HG03108 (cell line): ENCODE results near the gene PCSK4.
"Not testable (repeated sequence)": the region's sequence is repeated elsewhere in the genome, so short reads cannot be mapped to it uniquely, and the experiment has no call there.

ENCODE experiments used
- ATAC-seq: cut with Tn5 transposase; IDR thresholded peaks from one replicate; pipeline ENCODE4 v1.9.1; 2021; ENCODE audit warnings: moderate library complexity; ENCODE audit not compliant: unreplicated experiment

PCSK4 gene

DNA sequence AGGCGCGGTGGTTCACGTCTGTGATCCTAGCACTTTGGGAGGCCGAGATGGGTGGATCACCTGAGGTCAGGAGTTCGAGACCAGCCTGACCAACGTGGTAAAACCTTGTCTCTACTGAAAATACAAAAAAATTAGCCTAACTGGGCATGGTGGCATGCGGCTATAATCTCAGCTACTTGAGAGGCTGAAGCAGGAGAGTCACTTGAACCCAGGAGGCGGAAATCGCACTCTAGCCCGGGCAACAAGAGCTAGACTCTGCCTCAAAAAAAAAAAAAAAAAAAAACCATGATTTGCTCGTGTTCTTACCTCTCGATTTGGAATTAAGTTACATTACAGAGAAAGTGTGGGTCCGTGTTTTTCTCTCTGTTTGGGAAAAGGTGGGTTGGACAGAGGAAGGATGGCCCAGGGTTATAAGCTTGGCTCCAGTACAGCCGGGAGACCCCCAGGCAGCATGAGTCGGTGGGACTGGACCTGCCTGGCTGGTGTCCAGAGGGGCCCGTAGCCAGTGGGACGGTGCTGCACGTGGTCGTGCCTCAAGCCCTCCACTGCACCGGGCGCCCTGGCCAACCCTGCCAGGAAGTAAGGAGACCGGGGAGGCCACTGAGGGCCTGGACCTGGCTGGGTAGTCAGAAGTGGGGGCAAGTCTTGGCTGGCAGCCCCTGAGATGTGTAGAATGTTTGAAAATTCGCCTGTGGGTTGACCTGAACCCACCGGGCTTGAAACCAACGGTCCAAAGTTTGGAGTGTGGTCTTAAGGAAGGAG lies 48.3 kb downstream of the PCSK4 start:
- ATAC-seq: no peak

GRCh38 chr19:1441022-1441426 lies 49.1 kb downstream of the PCSK4 start:
- ATAC-seq: no peak

DNA sequence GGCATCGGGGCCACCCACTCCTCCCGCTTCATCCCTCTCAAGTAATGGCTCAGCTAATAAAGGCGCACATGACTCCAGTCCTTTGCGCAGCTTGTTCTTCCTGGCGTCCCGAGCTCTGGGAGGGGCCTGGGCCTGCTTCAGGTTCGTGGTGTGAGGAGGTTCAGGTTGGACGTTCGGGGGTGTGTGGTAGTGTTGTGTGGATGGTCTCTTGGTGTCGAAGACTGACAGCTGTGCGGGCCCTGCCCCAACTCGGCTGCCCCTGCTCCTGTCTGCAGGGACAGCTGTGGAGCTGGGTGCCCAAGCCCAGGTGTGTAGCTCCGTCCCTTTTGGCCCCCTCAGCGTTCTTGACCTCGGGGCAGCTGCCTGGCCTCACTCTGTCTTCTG lies 49.7 kb downstream of the PCSK4 start:
- ATAC-seq: no peak

DNA sequence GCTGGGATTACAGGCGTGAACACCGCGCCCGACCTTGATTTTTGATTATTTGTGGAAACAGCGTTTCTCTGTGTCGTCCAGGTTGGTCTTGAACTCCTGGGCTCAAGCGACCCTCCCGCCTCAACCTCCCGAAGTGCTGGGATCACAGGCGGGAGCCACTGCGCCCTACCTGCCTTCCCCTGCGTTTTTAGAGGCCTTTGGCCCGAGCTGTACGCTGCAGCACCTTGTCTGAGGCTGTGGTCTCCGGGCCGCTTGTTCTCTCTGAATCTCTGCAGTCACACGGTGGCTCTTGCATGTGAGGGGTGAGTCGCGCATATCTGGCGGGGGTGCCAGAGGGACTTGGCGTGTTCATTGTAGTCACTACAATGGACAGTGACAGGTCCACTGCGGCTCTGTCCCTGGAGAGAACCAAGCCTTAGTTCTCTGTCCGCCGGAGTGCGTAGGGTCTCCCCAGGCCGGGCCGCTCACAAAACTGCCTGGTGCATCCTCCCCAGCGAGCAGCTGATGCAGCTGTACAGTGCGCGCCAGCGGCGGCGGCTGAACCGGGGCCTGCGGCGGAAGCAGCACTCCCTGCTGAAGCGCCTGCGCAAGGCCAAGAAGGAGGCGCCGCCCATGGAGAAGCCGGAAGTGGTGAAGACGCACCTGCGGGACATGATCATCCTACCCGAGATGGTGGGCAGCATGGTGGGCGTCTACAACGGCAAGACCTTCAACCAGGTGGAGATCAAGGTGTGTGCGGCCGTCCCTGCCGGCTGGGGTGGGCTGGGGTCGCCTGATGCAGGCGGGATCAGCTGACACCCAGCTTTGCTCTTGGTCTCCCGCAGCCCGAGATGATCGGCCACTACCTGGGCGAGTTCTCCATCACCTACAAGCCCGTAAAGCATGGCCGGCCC lies 50.4 kb downstream of the PCSK4 start:
- ATAC-seq: not testable (repeated sequence)

DNA sequence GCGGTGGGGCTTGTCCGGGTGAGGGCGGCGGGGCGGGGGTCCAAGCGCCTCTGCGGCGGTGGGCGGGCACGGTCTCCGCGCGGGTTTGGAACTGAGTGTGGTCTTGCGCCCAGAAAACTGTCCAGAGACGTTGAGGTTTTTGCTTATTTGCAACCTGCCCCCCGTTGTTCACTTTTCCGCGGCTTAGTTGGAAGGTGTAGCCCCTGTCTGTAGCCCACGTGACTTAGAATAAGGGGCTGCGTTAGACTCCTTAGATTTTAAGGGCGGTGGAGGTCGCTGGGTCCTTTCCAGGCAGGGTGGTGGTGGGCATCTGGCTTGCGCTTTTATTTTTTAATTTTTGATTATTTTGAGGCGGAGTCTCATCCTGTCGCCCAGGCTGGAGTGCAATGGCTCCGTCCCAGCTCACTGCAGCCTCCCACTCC lies 51.2 kb downstream of the PCSK4 start:
- ATAC-seq: no peak

GRCh38 chr19:1438035-1438932 lies 51.9 kb downstream of the PCSK4 start, which contains the start of gene RPS15:
TSS of gene RPS15 (plus strand) at chr19:1438396. CDS start at chr19:1438426, 30 bp downstream.
- ATAC-seq: peak; percentile 79

GRCh38 chr19:1437609-1438008 lies 52.5 kb downstream of the PCSK4 start:
- ATAC-seq: no peak

DNA sequence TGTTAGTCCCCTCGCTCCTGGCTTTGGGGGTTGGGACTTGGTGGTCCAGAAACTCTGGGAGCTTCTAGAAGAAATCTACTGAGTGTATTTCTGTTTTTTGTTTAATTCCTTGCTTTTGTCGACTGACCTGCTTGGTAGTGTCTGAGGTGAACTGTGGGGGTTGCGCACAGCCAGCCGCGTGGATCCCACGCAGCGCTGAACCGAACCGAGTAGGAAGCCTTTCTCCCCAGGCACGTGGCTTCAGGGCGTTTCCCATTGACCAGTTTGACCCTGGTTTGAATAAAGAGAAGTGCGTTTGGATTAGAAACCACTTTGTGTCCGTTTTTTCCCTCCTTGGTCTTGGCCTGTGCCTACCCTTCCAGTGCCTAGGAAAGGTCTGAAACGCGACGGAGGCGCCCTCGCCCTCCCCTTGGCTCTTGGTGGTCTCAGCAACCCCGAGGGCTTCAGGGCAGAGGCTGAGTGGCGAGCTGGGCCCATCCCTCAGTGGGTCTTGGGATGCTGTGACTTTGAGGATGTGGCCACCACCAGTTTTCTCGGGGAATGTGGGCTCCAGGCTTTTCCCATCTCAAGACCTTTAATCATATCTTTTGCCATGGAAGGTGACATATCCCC lies 54.7 kb downstream of the PCSK4 start:
- no peak for ATAC-seq

DNA sequence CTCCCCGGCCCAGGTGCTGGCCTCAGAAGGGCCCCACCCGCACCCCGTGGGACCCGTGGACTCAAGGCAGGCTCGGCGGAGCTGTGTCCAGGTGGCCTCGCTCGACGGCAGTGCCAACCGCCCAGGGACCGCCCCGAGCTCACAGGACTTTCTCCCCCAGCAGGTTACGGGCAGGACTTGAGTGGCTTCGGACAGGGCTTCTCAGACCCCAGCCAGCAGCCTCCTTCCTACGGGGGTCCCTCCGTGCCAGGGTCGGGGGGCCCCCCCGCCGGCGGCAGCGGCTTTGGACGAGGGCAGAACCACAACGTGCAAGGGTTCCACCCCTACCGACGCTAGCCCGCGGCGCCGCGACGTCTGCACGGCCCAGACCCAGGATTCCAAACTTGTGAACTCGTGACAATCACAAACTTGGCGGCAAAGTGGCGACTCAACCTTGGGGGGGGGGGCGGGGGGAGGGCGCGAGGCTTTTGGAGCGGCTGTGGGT lies 55.5 kb downstream of the PCSK4 start:
- no peak for ATAC-seq

DNA sequence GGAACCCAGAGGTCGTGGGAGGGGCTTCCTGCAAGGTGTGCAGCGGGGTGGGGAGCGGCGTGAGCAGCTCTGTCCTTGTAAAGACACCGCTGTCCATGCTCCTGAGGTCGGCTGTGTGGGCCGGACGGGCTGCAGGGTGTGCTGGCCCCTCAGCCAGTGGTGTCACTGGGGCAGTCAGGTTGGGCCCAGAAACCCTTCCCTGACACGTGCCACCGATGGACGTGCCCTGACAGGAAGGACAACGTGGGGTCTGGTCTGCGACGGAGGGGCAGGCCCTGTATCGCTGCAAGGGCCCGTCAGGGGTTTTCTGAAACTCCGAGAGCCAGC lies 56.1 kb downstream of the PCSK4 start:
- no peak for ATAC-seq

DNA sequence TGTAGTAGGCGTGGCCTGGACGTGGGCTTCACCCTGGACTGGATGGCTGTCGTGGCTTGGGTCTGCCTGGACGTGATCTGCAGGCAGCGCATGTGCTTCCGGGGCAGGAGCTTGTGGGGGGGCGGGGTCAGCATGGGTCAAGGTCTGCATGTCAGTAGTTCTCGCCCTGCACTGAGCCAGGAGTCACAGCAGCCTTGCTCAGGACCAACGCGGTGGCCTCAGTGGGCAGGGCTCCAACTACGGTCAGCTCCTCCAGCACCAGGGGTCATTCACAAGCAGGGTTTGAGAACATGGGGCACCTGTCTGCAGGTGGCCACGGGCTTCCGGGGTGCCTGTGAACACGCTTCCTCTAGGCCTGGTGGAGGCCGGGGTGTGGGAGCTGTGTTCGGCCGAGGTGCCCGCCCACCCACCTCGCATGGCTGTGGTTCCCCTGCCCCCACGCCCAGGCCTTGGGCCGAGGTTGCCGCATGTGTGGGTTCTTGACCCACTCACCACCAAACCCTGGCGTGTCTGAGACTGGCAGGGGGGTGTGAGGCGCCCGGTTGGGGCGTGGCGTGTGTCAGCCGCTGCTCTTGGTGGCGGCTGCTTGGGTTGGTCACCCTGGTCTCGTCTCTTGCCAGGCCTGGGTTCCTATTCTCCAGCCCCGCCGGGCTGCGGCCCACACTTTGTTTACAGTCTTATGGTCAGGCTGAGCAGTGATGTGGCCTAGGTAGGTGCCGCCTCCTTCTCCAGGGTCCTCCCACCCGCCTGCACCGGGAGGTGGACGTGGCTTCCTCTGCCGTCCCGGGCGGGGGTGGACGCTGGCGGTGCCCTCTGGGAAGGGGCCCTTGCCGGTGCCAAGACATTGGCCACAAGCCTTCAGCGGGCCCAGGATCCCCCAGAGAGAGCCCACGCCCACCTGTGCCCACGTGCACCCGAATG lies 56.8 kb downstream of the PCSK4 start:
- no peak for ATAC-seq

GRCh38 chr19:1432507-1432887 lies 57.7 kb downstream of the PCSK4 start:
- no peak for ATAC-seq

DNA sequence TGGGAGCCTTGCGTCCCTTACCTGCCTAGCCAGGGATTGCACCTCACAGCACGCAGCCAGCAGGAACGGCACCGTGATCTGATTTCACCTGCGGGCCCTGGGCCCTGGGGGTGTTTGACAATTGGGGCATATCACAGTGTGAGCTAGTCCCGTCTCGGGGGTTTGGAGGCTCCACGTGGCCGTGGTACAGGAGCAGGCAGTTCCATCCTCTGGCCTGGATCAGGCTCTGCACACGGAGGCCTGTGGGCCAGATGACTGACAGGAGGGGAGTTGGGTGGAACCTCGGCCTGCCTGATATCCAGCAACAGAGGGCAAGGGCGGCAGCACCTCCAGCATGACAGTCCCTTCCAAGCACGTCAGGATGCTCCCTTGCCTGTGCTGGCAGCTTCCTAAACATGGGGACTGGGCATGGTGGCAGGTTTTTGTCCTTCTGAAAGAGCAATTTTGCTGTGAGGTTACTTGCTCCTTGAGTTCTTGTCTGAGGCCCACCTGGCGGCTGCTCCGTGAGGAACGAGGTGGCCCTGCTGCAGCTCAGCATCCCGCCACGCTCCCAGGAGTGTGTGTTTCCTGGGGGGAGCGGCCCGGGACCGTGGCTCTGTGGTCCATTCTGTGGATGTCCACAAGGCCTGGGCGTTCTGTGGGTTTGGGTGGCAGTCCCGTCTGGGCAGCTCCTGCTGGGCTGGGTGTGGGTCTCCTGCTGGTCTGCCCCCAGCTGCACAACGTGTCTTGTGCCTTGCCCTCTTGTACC lies 58.2 kb downstream of the PCSK4 start:
- no peak for ATAC-seq
